Measurements from ENCODE around the gene MBD3L1.

MBD3L1 gene

GRCh38 chr19:8887364-8887763, 55.2 kb downstream of the MBD3L1 start:
- no peak overlapping the region for H3K4me2 ChIP-seq (ENCODE audit: insufficient read depth, low read length)
- TF ChIP-seq EZH2 (IDR thresholded peaks at IDR 0.05; ENCODE audit: borderline replicate concordance, low read depth, low read length, severe bottlenecking), result no peak
- no peak for TF ChIP-seq CTCF (IDR thresholded peaks at IDR 0.05; ENCODE audit: borderline replicate concordance, extremely low read depth, low read length, poor library complexity, severe bottlenecking)
- H3K27me3 ChIP-seq (ENCODE audit: insufficient read depth, low read length, poor library complexity), result no peaks in the 10 kb centered on the region
- H3K36me3 ChIP-seq (ENCODE audit: insufficient read depth, low read length), result no peaks in the 10 kb centered on the region
- no peak overlapping the region for H2AFZ ChIP-seq (ENCODE audit: low read depth, low read length)
- no peak overlapping the region for H3K4me3 ChIP-seq (ENCODE audit: low read depth in 1 of 2, low read length in 2 of 2)
- DNase-seq (no peak), ATAC-seq (ENCODE audit: insufficient read depth, low read depth) (no peak)
- H3K9me3 ChIP-seq (ENCODE audit: insufficient read depth, low read length, severe bottlenecking), result no peaks in the 10 kb centered on the region
- H3K27ac ChIP-seq (ENCODE audit: low read length), result no peak overlapping the region
- no peaks in the 10 kb centered on the region for H4K20me1 ChIP-seq (ENCODE audit: insufficient read depth, low read length)
- no peaks in the 10 kb centered on the region for H3K4me1 ChIP-seq (ENCODE audit: insufficient read depth, low read length)
- H3K9ac ChIP-seq (ENCODE audit: low read depth, low read length), result no peak overlapping the region
- no peaks in the 10 kb centered on the region for H3K79me2 ChIP-seq (ENCODE audit: insufficient read depth, low read length)

GRCh38 chr19:8890260-8890659, 58.1 kb downstream of the MBD3L1 start:
- ATAC-seq (ENCODE audit: insufficient read depth, low read depth) (no peak), DNase-seq (no peak)
- Histone ChIP-seq H3K36me3 (ENCODE audit: insufficient read depth, low read length) (no peaks in the 10 kb centered on the region), H2AFZ (ENCODE audit: low read depth, low read length) (no peak overlapping the region), H3K9ac (ENCODE audit: low read depth, low read length) (no peak overlapping the region), H3K27ac (ENCODE audit: low read length) (no peak overlapping the region), H4K20me1 (ENCODE audit: insufficient read depth, low read length) (no peaks in the 10 kb centered on the region), H3K4me3 (ENCODE audit: low read depth in 1 of 2, low read length in 2 of 2) (no peak overlapping the region), H3K27me3 (ENCODE audit: insufficient read depth, low read length, poor library complexity) (no peaks in the 10 kb centered on the region), H3K4me1 (ENCODE audit: insufficient read depth, low read length) (no peaks in the 10 kb centered on the region), H3K9me3 (ENCODE audit: insufficient read depth, low read length, severe bottlenecking) (no peaks in the 10 kb centered on the region), H3K4me2 (ENCODE audit: insufficient read depth, low read length) (no peak overlapping the region), H3K79me2 (ENCODE audit: insufficient read depth, low read length) (no peaks in the 10 kb centered on the region)
- TF ChIP-seq EZH2 (IDR thresholded peaks at IDR 0.05; ENCODE audit: borderline replicate concordance, low read depth, low read length, severe bottlenecking) (no peak), CTCF (IDR thresholded peaks at IDR 0.05; ENCODE audit: borderline replicate concordance, extremely low read depth, low read length, poor library complexity, severe bottlenecking) (no peak)

All from DND-41 (cell line).